Stimulated activated CD8-positive, alpha-beta memory T cell treated with anti-CD3 and anti-CD28 coated beads, Interleukin-15, amount 100 ng/mL, for 48 hours (primary cell): ENCODE measurements around the gene NARS2.
A peak's percentile ranks its signal among the peaks of the same experiment; 100 is the strongest.
"Not testable (repeated sequence)": the region's sequence is repeated elsewhere in the genome, so short reads cannot be mapped to it uniquely, and the experiment has no call there.

Experiments
- DNase-seq, 2 donors: peaks; one replicate each; pipeline ENCODE4 v3.0.0-alpha.2; 2020; ENCODE audit warnings: low read depth in 2 of 2

Gene NARS2

GRCh38 chr11:78489184-78489583, 85.5 kb downstream of the NARS2 start:
- DNase-seq: no peak

GRCh38 chr11:78478536-78478935, 96.1 kb downstream of the NARS2 start:
- no peak for DNase-seq

- DNase-seq: no peak
These were observed 98.6 kb downstream of the NARS2 start for GRCh38 chr11:78476066-78476465.

- no peak for DNase-seq
These were observed 100.2 kb downstream of the NARS2 start for GRCh38 chr11:78474451-78474850.

- no peak for DNase-seq
These were observed 101.8 kb downstream of the NARS2 start for GRCh38 chr11:78472905-78473304.

GRCh38 chr11:78472382-78472781, 102.3 kb downstream of the NARS2 start:
- no peak for DNase-seq

- DNase-seq: no peak
These were observed 103.7 kb downstream of the NARS2 start for GRCh38 chr11:78470861-78471442.

GRCh38 chr11:78469896-78470295, 104.8 kb downstream of the NARS2 start:
- no peak for DNase-seq

GRCh38 chr11:78467931-78468330, 106.7 kb downstream of the NARS2 start:
- DNase-seq: no peak

- DNase-seq: no peak
These were observed 107.3 kb downstream of the NARS2 start for GRCh38 chr11:78467370-78467769.

GRCh38 chr11:78465169-78465942, 109.3 kb downstream of the NARS2 start:
- peak; percentile 5 to 8 for DNase-seq

- DNase-seq: not testable (repeated sequence)
These were observed 109.9 kb downstream of the NARS2 start for GRCh38 chr11:78464787-78465168.

- DNase-seq: no peak
These were observed 114.2 kb downstream of the NARS2 start for GRCh38 chr11:78460471-78460870.

GRCh38 chr11:78459738-78460137, 114.9 kb downstream of the NARS2 start:
- no peak for DNase-seq

GRCh38 chr11:78457448-78457847, 117.2 kb downstream of the NARS2 start:
- no peak for DNase-seq

GRCh38 chr11:78453140-78453935, 121.3 kb downstream of the NARS2 start:
- DNase-seq: no peak

- no peak for DNase-seq
These were observed 123.1 kb downstream of the NARS2 start for GRCh38 chr11:78451371-78452150.

- DNase-seq: no peak
These were observed 123.8 kb downstream of the NARS2 start for GRCh38 chr11:78450866-78451265.

GRCh38 chr11:78449866-78450265, 124.8 kb downstream of the NARS2 start:
- no peak for DNase-seq

GRCh38 chr11:78446210-78446609, 128.5 kb downstream of the NARS2 start:
- no peak for DNase-seq

- DNase-seq: no peak
These were observed 129.9 kb downstream of the NARS2 start for GRCh38 chr11:78444726-78445125.

- DNase-seq: no peak
These were observed 132.7 kb downstream of the NARS2 start for GRCh38 chr11:78441956-78442355.
